PC-3 (cell line): Measurements from ENCODE around the gene L1CAM.

Experiments
- CTCF ChIP-seq: fragments of 300-600 bp; sonication (generic); conservative IDR thresholded peaks from 2 replicates; pipeline ENCODE4 v1.5.1; 2017; ENCODE audit warnings: antibody characterized with exemption, low read depth, mild to moderate bottlenecking, low read length
- EZH2 ChIP-seq: fragments of 300-600 bp; sonication (generic); IDR thresholded peaks from one replicate; pipeline ENCODE4 v1.6.1; 2017; ENCODE audit warnings: antibody characterized with exemption, mild to moderate bottlenecking, low read length; ENCODE audit not compliant: unreplicated experiment
- EZH2phosphoT487 ChIP-seq: fragments of 300-600 bp; sonication (generic); IDR thresholded peaks from 2 replicates; pipeline ENCODE4 v1.6.1; 2018; ENCODE audit warnings: mild to moderate bottlenecking, antibody characterized with exemption, low read length, borderline replicate concordance

DNA sequence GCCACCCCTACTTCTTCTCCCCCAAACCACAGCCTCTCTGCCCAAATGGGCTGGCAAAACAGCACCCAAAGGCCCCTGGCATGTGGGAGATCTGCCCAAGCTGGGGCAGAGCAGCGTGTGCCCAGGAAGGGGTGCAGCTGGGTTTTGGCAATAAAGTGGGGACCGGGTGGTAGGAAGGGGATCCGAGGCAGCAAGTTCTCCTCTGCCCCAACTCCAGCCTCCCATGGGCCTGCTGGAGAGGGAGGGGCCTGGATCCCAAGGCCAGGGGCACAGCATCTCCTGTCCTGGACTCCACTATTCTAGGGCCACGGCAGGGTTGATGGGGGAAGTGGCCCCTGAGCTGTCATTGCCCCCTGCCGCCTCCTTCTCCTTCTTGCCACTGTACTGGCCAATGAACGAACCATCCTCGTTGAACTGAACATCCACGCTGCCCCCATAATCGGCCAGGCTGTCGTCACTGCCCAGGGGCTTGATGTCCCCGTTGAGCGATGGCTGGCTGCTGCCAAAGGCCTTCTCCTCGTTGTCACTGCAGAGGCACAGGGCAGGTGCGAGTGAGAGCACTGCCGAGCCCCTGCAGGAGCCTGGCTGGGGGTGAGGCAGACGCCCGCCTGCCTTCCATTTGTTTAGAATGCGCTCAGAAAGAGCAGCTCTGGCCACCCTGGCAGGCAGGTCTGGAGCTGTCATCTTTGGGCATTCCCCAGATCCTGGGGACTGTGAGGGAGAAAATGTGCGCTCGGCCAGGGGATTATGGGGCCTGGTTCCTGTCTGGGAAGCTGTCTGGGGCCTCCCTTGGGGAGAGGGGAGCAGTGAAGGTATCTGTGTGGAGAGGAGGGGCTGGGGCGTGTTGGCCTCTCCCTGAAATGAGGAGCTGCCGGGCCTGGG, 23.4 kb downstream of the L1CAM start:
- no peak for TF ChIP-seq CTCF
- TF ChIP-seq EZH2, result no peak
- no peak for TF ChIP-seq EZH2phosphoT487
